HG03575 (cell line): ENCODE results near the gene EPAS1.
"Not testable (repeated sequence)": the region's sequence is repeated elsewhere in the genome, so short reads cannot be mapped to it uniquely, and the experiment has no call there.

Experiments
- ATAC-seq: cut with Tn5 transposase; IDR thresholded peaks from one replicate; pipeline ENCODE4 v1.9.1; 2021; ENCODE audit not compliant: unreplicated experiment, insufficient number of reproducible peaks, low FRiP score; ENCODE audit errors: extremely low read depth

Gene EPAS1

DNA sequence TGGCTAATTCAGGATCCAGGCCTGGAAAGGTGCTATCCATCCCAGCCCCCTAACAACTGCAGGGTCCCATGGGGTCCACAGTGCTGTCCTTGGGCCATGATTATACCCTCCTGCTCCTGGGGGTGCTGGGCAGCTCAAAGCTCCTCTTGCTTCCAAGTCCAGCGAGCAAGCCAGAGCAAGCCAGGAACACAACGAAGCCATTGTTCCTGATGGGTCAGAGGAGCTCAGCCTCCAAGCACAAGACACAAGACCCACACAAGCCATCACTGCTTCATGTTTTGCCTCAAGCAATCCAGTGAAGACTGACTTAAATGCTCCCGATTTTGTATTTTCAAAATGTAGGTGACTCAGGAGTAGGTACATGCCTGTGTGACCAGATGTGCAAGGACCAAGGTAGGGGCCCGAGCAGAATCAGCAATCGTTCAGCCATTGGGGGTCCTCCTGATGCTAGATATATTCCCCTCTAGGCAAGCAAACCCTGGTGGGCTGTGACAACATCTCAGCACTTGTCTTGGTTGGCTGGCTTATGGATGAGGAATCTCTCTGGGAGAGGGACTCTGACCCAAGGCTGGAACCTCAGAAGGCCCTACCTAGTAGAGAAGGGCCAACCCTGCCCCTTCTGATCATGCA is 90.8 kb downstream of the EPAS1 start:
- ATAC-seq, result no peak

DNA sequence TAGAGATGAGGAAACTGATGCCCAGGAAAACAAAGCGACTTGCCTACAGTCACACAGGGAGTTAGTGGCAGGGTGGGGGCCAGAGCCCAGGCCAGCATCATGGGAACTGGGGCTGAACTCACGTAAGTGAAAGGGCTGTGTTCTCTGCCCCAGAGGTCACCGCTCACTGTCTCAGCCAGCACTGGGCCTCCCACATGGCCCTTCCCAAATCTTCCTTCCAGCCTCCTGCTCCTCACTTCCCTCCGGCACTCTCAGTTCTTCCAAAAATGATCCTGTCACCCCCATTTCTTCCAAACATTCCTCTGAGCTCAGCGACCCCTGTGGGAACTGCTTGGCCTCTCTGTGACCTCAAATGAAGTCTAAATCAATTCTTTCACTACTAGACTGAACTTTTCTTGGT is 91.7 kb downstream of the EPAS1 start:
- no peak for ATAC-seq

DNA sequence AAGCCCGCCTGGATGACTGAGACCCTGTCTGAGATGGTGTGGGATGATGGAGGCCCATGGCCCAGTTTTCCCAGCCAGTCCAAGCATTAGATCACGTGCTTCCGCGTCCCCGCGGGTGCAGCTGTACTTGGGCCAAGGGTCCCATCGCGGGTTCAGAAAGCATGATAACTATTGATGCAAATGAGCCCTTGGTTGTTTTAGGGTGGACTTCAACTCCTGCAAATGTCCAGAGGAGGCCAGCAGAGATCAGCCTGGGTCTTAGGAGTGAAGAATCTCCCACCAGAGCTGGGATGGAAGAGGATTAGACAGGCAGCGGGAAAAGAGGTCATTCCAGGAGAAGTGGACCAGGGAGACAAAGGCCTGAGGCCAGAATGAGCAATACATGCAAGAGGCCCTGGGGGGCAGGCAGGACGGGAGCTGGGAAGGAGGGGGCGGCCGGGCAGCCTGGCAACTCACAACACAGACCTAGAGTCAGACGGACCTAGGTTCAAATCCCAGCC is 92.3 kb downstream of the EPAS1 start:
- no peak for ATAC-seq

DNA sequence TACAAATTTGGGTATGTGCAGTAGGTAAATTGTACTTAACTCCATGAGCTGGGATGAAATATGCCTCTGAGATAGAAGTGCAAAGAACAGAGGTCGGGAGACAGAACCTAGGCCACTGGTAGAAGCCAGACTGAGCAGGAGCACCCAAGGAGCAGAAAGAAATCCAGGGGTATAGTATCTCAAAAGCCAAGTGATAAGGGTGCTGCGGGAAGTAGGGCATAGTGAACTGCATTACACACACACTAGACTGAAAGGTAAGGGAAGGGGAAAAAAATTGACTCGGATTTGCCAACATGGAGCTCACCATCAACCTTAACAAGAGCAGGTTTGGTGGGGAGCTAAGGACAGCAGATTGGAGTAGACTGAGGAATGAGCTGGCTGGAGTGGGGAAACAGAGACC is 92.8 kb downstream of the EPAS1 start:
- no peak for ATAC-seq

DNA sequence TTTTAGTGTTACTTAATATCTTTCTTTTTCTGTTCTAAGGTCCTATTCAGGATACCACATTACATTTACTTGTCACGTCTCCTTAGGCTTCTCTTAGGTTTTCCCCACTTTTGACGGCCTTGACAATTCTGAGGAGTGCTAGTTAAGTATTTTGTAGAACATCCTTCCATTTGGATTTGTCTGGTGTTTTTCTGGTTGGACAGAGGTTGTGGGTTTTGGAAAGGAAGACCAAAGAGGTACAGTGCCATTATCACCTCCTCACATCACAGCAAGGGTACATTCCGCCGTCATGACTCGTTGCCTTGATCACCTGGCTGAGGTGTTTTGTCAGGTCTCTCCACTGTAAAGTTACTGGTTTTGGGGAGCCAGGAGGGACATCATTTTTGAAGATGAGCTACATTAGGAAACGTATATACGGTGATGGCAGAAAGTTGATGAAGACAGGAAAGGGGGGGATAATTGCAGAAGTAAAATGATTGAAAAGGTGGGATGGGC is 93.7 kb downstream of the EPAS1 start:
- no peak for ATAC-seq

DNA sequence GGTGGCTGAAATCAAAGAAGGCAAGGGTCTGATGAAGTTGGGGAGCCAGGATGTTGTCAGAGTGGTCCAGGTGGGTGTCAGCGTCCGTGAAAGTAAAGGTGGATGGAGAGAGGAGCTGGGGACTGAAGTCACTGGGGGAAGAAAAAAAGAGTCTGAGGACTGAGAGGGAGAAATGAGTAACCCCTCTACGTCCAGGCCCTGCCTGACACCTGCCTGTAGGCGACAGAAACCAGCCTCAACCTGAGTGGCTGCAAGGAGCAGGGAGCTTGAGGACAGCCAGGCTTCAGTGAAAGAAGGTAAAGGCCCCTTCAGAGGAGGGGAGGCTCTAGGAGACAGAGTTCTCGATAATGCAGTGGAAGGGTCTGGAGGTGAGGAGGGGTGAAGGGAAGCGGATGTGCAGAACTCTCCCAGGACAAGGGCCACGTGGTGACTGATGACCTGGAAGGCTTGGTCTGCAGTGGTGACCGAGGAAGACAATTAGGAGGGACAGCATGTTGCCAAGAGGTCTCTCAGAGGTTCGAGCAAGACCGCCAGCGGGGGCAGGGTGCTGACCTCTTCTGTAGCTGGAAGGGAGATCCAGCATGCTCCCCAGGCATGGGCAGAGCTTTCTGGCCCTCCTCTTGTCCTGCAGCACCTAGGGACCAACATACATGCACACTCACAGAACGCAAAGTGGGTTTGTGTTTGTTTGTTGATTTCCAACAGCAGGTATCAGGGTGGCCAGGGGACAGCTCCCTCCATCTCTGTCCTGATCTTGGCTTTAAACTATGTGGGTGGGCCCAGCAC is 95.5 kb downstream of the EPAS1 start:
- no peak for ATAC-seq

DNA sequence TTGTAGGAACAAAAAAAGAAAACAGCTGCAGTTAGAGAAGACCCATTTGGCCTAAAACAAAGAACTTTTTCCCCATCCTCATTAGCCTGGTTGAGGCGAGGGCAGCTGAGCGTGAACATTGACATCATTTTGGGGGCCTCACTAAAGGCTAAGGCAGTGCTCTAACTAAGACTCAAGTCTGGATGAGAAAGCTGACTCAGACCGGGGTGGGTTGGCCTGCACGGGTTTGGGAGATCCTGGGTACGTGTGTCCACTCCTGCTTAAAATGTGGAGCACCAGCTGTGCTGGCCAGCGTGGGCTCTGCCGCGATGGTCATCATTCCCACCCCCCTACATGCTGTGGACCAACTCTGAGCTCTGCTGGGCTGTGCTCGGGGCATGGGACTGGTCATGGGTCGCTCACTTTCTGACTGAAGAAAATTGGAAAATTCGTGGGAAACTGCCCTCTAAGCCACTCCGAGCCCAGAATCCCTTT is 96.2 kb downstream of the EPAS1 start:
- ATAC-seq, result no peak

DNA sequence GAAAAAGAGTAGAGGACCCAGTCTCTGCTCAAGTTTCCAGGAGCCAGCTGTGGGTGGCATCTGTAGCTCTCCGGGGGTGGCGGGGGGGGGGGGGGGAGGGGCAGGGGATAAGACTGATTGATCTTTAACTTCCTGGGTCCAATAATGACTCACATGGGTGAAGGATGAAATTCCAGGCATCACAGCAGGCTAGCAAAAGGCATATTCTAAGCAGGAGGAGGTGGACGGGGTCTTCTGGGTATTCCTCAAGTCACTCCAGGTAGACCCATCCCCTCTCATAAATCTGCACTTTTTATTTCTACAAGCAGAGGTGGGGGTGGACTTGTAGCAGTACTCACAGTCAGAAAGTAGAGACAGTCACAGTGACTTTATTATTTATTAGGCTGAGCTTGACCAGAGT is 96.7 kb downstream of the EPAS1 start:
- no peak for ATAC-seq

DNA sequence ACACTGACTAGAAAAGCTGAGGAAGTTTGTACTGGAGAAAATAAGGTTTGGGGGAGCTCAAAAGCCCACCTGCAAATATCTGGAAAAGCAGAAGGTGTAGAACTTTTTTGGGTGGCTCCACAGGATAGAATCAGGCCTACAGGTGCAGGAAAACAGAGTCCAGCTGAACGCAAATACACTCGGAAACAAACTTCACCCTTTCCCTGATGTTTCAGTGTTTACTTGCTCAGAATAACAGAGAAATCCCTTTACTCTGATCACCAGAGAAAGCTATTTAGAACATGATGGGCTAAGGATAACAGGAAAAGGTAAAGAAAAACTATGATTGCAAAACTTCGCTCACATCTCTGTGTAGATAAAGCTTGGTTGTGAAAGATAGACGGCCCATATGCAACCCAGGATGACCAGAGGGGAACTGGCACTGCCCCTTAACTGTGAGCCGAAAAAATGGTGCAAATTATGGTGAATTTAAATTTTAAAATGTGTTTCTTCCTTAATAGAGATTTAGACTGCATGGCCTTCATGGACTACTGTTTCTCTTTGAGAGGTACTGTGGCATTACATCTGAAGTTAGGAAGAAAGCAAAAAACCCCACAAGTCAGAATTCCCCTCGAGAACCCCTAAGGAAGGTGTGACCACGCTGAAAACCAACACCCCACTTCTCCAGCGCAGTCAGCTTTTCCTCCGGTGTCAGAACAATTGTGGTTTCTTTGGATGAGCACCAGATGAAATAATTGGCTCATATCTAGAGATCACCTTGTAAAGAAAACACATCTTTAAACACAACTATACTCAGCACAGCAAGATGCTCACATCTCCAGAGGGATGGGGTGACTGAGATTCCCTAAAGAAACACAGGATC is 97.7 kb downstream of the EPAS1 start:
- ATAC-seq, result no peak

DNA sequence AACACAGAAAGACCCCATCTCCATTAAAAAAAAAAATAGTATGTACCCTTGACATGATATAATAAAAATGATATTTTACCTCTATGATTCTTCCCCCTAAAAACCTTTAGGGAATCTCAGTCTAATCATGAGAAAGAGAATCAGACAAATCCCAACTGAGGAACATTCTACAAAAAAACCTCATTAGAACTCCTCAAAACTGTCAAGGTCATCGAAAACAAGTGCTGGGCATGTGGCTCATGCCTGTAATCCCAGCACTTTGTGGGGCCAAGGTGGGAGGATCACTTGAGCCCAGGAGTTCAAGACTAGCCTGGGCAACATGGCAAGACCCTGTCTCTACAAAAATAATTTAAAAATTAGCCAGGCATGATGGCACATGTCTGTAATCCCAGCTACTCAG is 98.5 kb downstream of the EPAS1 start:
- not testable (repeated sequence) for ATAC-seq

DNA sequence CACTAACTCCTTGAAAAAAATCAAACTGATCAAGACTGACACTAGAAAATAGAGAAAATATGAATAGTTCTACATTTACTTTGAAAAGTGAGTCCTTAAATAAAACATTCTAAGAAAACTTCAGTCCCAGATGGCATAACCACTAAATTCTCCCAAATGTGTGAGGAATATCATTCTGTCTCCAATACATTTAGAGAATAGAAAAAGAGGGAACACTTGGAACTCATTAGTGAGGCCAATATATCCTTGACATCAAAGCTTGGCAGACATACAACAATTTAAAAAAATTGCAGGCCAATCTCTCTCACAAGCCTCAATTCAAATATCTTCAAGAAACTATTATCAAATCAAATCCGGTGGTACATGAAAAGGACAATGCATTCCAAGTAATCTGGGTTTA is 102.8 kb downstream of the EPAS1 start:
- ATAC-seq, result no peak

DNA sequence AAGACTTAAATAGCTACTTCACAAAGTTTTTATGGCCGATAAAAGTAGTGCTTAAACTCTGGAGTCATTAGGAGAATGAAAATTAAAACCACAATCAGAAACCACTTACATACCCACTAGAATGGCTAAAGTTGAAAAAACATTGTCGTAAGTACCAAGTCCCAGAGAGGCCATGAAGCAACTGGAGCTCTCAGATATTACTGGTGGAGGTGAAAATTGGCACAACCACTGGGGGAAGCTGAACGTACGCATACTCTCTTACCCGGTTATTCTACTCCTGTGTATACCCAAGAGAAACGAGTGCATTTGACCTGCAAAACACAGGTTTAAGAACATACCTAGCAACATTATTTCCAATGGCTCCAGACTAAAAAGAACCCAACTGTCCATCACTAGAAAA is 105.7 kb downstream of the EPAS1 start:
- no peak for ATAC-seq

DNA sequence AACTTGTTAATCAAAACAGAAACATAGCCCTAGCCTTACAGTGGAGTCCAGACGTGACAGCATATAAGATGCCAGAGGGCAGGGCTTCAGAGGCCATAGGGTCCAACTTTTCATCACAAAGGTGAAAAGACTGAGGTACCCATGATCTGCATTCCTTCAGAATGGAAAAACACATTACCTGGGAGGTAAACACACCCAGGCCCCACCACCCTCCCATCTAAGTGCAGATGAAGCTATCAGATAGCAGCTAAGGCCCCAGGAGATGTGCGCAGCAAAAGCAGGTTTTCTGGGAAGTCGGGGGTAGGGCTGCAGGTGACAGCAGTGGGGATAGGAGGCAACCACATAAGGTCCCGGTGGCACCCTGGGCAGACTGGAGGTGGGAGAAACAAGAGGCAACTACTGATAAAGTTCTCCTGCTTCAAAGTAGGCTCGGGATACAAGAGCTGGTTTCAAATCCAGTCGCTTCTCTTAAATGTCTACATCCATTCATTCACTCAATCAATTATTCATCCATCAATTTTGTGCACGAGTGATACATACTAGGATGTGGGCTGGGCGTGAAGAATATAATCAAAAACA is 107.1 kb downstream of the EPAS1 start:
- ATAC-seq, result no peak

DNA sequence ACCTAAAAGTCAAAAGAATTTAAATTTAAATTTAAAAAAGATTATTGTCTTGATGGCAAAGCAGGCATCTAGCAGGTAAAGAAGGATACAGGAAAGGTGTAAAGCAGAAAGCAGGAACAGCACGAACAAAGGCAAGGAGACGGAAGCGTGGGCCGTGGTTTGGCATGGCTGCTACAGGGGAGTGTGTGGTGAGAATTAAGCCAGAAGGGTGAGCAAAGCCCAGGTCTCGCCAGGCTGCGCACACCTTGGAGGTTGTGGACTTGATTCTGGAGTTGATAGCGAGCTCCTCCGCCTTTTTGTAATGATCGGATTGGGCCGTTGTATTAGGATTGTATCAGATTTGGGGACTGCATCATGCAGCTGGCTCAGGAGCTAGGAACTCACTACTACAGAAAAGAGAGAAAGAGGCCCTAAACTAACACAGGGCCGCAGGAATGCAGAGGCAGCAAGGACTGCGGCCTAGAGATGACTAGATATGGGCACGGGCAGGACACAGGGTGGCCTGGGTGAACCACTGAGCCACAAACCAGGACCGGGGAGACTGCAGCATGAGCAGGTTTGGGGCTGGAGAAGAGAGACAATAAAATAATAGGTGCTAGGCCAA is 110.7 kb downstream of the EPAS1 start:
- ATAC-seq, result no peak

DNA sequence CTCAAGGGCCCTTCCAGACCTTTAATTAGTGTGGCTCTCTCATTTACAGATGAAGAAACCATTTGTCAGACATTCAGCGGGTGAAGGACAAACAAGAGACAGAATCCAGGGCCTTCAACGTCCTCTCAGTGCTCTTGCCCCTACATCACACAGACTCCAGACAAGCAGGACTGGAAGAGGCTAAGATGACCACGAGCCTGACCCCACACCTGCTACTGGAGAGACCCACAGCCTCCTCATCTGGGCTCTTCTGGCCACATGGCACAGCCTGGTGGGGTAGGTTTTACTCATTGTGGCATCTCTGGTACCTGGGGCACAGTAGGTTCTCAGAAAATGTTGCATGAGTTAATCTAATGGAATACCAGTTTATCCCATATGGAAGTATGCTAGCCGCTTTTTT is 112.5 kb downstream of the EPAS1 start:
- ATAC-seq, result no peak

DNA sequence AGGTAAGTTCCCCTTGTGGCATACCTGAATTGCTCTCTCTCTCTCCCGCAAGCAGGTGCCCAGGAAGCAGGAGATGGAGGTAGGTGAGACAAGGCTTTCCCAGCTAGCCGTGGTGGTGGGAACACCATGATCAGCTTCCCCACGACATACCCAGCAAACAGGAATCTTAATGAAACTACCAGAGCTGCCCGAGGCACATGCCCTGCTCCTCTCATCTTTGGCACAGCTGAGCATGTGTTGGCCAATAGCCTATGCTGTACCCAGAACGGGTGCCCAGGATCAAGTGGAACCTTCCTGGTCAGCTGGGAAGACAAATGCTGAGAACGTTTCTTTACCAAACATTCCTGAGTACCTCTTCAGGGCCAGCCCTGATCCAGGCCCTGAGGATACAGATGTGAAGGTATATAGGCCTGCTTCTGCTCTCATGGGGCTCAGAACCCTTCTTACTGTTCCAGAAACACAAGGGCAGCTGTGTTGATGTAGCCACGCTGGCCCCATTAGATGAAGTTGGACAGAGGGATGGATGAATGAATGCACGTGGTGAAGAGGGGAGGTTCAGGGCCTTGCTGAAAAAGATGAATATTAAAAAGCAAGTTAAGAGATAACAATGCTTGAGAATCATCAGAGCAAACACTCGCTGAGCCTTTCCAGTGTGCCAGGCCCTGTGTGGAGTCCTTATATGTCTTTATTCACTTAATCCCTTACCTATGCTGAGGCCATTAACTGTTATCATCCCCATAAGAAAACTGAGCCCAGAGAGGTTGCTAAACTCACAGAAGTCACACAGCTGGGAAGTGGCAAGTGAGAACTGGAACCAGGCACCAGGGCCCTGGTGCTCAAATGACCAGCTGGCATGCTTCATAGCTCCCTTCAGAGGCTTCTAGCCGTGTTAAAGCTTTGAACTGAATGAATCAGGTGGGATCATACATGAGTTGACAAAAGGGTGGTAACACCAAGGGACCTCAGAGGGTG is 113.4 kb downstream of the EPAS1 start:
- ATAC-seq, result no peak

DNA sequence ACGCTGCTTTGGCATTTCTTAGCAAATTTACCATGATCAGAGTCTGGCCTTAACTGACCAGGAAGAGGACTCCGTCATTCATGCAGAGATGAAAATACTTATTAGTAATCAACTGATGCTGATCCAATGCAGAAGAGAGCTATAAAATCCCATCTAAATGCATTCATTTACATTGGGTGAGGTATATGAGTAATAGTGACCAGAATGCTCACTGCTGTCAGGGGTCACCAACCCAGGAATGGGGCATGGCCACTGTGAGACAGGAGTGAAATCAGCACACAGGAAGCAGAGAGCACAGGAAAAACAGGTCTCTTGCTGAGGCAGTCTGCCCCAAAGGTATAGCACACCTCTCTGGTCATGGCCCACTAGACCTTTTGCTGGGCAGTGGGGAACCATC is 114.0 kb downstream of the EPAS1 start:
- ATAC-seq, result no peak

DNA sequence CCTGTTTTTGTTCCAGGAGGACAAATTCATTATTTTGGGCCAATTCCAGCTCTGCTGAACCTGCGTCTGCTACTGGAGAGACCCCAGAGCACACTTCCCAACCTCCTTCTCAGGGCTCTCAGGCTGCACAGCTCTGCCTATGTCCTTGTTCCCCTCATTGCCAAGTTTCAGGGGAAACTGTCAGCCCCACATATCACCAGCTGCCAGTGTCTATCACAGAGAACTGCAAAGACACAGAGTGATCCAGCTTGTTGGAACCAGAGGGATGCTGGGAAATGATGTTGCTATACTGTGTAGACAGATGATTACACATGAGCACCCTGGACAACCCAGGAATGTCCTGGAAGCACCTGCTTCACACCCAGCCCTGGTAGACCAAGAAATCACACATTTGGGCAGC is 114.8 kb downstream of the EPAS1 start:
- ATAC-seq, result no peak
